GM23338 (cell line): Measurements from ENCODE around the gene PRUNE1.

Experiments used
- CREB1 ChIP-seq: fragments of 250-450 bp; sonication (Bioruptor Pico); IDR thresholded peaks from 2 replicates; pipeline ENCODE4 v1.5.0; 2020; ENCODE audit warnings: low read depth, mild to moderate bottlenecking, moderate library complexity
- CTCF ChIP-seq, 2 experiments: fragments of 200-600 bp in 1 of 2; sonication (generic) in 1 of 2; conservative IDR thresholded peaks; 2 replicates each; pipeline versions ENCODE4 v1.5.1 to v1.6.1; 2016 to 2017; ENCODE audit warnings: antibody characterized with exemption in 2 of 2, low read depth in 2 of 2, mild to moderate bottlenecking in 2 of 2, moderate library complexity in 1 of 2
- ETS1 ChIP-seq: IDR thresholded peaks from 2 replicates; pipeline ENCODE4 v1.6.1; 2016; ENCODE audit warnings: antibody characterized with exemption
- EZH2 ChIP-seq: fragments of 200-600 bp; sonication (generic); IDR thresholded peaks from one replicate; pipeline ENCODE4 v1.8.0; 2017; ENCODE audit warnings: antibody characterized with exemption, mild to moderate bottlenecking, low read depth; ENCODE audit not compliant: unreplicated experiment
- EZH2phosphoT487 ChIP-seq: fragments of 200-600 bp; sonication (generic); IDR thresholded peaks from one replicate; pipeline ENCODE4 v1.8.1; 2018; ENCODE audit warnings: antibody characterized with exemption; ENCODE audit not compliant: unreplicated experiment
- JUNB ChIP-seq: IDR thresholded peaks from one replicate; pipeline ENCODE4 v1.6.1; 2016; ENCODE audit warnings: antibody characterized with exemption; ENCODE audit not compliant: unreplicated experiment
- NANOG ChIP-seq: IDR thresholded peaks from 2 replicates; pipeline ENCODE4 v1.6.1; 2016; ENCODE audit warnings: antibody characterized with exemption, borderline replicate concordance
- POLR2AphosphoS5 ChIP-seq: IDR thresholded peaks from 2 replicates; pipeline ENCODE4 v1.6.1; 2016; ENCODE audit warnings: antibody characterized with exemption, low read depth
- REST ChIP-seq: IDR thresholded peaks from one replicate; pipeline ENCODE4 v1.6.1; 2018; ENCODE audit warnings: antibody characterized with exemption; ENCODE audit not compliant: unreplicated experiment
- STAT1 ChIP-seq: IDR thresholded peaks from one replicate; pipeline ENCODE4 v1.6.1; 2016; ENCODE audit warnings: antibody characterized with exemption; ENCODE audit not compliant: unreplicated experiment
- ZNF331 ChIP-seq: fragments of 250-450 bp; sonication (Bioruptor Pico); IDR thresholded peaks from 2 replicates; pipeline ENCODE4 v1.5.0; 2020; ENCODE audit warnings: low read depth, mild to moderate bottlenecking, moderate library complexity
- ZNF462 ChIP-seq: fragments of 250-450 bp; sonication (Bioruptor Pico); IDR thresholded peaks from 2 replicates; pipeline ENCODE4 v1.5.0; 2020; ENCODE audit warnings: mild to moderate bottlenecking, moderate library complexity

GRCh38 chr1:150960646-150961045 is 47.6 kb upstream of the PRUNE1 start:
- no peak for TF ChIP-seq CTCF (conservative IDR thresholded peaks at IDR 0.05; ENCODE audit: low read depth in 2 of 2)
- TF ChIP-seq EZH2 = no peak
- TF ChIP-seq POLR2AphosphoS5 = no peak
- no peak for TF ChIP-seq NANOG
- no peak for TF ChIP-seq REST
- TF ChIP-seq ZNF462 = no peak
- TF ChIP-seq EZH2phosphoT487 = no peak
- TF ChIP-seq JUNB = no peak
- no peak for TF ChIP-seq ZNF331 (CRISPR knock-in tag)
- TF ChIP-seq STAT1 = no peak
- no peak for TF ChIP-seq CREB1 (CRISPR knock-in tag)
- no peak for TF ChIP-seq ETS1
